Endothelial cell of umbilical vein (primary cell): Measurements from ENCODE around the gene RYR2. TPM values are rescaled to one million over a fixed set of nuclear protein-coding genes. Genes with fewer than 3 reads are reported as not detected.

Experiments used
- BruUV-seq: library from RNA; stranded (reverse); fragments of 400-500 nt; replicated peaks from 2 replicates; lab custom pipeline; 2021; lab: Mats Ljungman, UMichigan
- CTCF ChIA-PET: fragments of 300-600, 350-600 bp; sonication (Branson Sonifier 250); formaldehyde crosslinking; loops from one replicate; lab custom pipeline; 2021; ENCODE audit warnings: antibody characterized with exemption, inconsistent platforms; lab: Charles Lee
- POLR2A ChIA-PET: fragments of 300-600, 350-600 bp; sonication (Branson Sonifier 250); formaldehyde crosslinking; loops from one replicate; lab custom pipeline; 2021; ENCODE audit warnings: antibody characterized with exemption, inconsistent platforms; lab: Charles Lee
- DNase-seq: peaks from one replicate; pipeline ENCODE4 v3.0.0-alpha.2; 2011; ENCODE audit warnings: low read depth, low spot score
- FAIRE-seq: peaks from 2 replicates; lab custom pipeline; 2011; peaks lifted over from hg19 to GRCh38; lab: Jason Lieb, UNC
- H2AFZ ChIP-seq: 2 replicates; pipeline ENCODE4 v1.6.0; 2012; ENCODE audit warnings: low read depth, low read length, control low read depth, inconsistent platforms
- H3K27ac ChIP-seq: 2 replicates; pipeline ENCODE4 v1.5.1; 2011; ENCODE audit warnings: low read depth, mild to moderate bottlenecking, control low read depth, low read length, moderate library complexity; ENCODE audit not compliant: insufficient read depth
- H3K27me3 ChIP-seq, 2 experiments: 2 replicates each; pipeline versions ENCODE4 v1.6.0 to v1.6.1; 2011; ENCODE audit warnings: low read length in 2 of 2, mixed read lengths in 1 of 2; ENCODE audit not compliant: control insufficient read depth in 2 of 2, insufficient read depth in 2 of 2
- H3K36me3 ChIP-seq, 2 experiments: 2 replicates in 1 of 2; 3 replicates in 1 of 2; pipeline ENCODE4 v1.5.1; 2011; ENCODE audit warnings: low read length in 2 of 2, mild to moderate bottlenecking in 1 of 2, moderate library complexity in 1 of 2; ENCODE audit not compliant: control insufficient read depth in 2 of 2, insufficient read depth in 2 of 2; ENCODE audit errors: extremely low read depth in 1 of 2
- H3K4me1 ChIP-seq: 3 replicates; pipeline ENCODE4 v1.5.1; 2011; ENCODE audit warnings: mild to moderate bottlenecking, low read length; ENCODE audit not compliant: control insufficient read depth, insufficient read depth; ENCODE audit errors: extremely low read depth
- H3K4me2 ChIP-seq: 2 replicates; pipeline ENCODE4 v1.6.1; 2011; ENCODE audit warnings: low read length, control low read depth, mixed read lengths; ENCODE audit not compliant: insufficient read depth
- H3K4me3 ChIP-seq, 3 experiments: fragments of 200-600 bp in 1 of 3; sonication (generic), shearing (Covaris generic) in 1 of 3; replicated peaks in 1 of 3; 2 replicates each; pipeline ENCODE4 v1.5.1; 2011 to 2016; ENCODE audit warnings: control low read depth in 3 of 3, low read length in 3 of 3, mild to moderate bottlenecking in 2 of 3, inconsistent platforms in 1 of 3, low read depth in 1 of 3, moderate library complexity in 1 of 3; ENCODE audit not compliant: insufficient read depth in 1 of 3
- H3K79me2 ChIP-seq: 2 replicates; pipeline ENCODE4 v1.6.0; 2012; ENCODE audit warnings: low read length, inconsistent platforms; ENCODE audit not compliant: control insufficient read depth, insufficient read depth
- H3K9ac ChIP-seq: replicated peaks from 2 replicates; pipeline ENCODE3; 2011; ENCODE audit warnings: low read length, control low read depth; ENCODE audit not compliant: insufficient read depth; ENCODE audit errors: extremely low read depth
- H3K9me1 ChIP-seq: replicated peaks from 3 replicates; pipeline ENCODE4 v1.6.0; 2011; ENCODE audit warnings: mild to moderate bottlenecking, low read length; ENCODE audit not compliant: control insufficient read depth, insufficient read depth; ENCODE audit errors: extremely low read depth
- H3K9me3 ChIP-seq: replicated peaks from 2 replicates; pipeline ENCODE4 v1.5.1; 2012; ENCODE audit warnings: low read length, inconsistent platforms; ENCODE audit not compliant: control insufficient read depth, insufficient read depth
- H4K20me1 ChIP-seq: replicated peaks from 2 replicates; pipeline ENCODE3; 2011; ENCODE audit warnings: mild to moderate bottlenecking, low read length; ENCODE audit not compliant: control insufficient read depth, insufficient read depth; ENCODE audit errors: extremely low read depth
- CTCF ChIP-seq, 2 donors: IDR thresholded peaks; 1 replicate in 1 of 2; 2 replicates in 1 of 2; pipeline ENCODE4 v1.5.1; 2011; ENCODE audit warnings: low read length in 2 of 2, mild to moderate bottlenecking in 2 of 2, moderate library complexity in 2 of 2, control low read depth in 1 of 2, inconsistent platforms in 1 of 2, low read depth in 1 of 2; ENCODE audit not compliant: insufficient read depth in 1 of 2; ENCODE audit errors: extremely low read depth in 1 of 2
- EZH2 ChIP-seq: IDR thresholded peaks from 2 replicates; pipeline ENCODE4 v1.6.1; 2012; ENCODE audit warnings: borderline replicate concordance, low read depth, mild to moderate bottlenecking, moderate library complexity, low read length, inconsistent platforms; ENCODE audit not compliant: severe bottlenecking
- FOS ChIP-seq: IDR thresholded peaks from 2 replicates; pipeline ENCODE4 v1.6.1; 2011; ENCODE audit warnings: mild to moderate bottlenecking, low read length, moderate library complexity, borderline replicate concordance; ENCODE audit not compliant: insufficient read depth
- GATA2 ChIP-seq: IDR thresholded peaks from 2 replicates; pipeline ENCODE4 v1.7.0; 2011; ENCODE audit warnings: low read depth, mild to moderate bottlenecking, moderate library complexity, mixed read lengths, low read length; ENCODE audit not compliant: insufficient read length, insufficient read depth
- JUN ChIP-seq: IDR thresholded peaks from 2 replicates; pipeline ENCODE4 v1.6.1; 2011; ENCODE audit warnings: borderline replicate concordance, low read depth; ENCODE audit not compliant: insufficient read length, insufficient read depth
- MAX ChIP-seq: IDR thresholded peaks from 2 replicates; pipeline ENCODE4 v1.6.1; 2011; ENCODE audit not compliant: insufficient read depth, insufficient read length
- MYC ChIP-seq: IDR thresholded peaks from one replicate; pipeline ENCODE4 v1.6.1; 2011; ENCODE audit warnings: mild to moderate bottlenecking, low read depth, low read length
- POLR2A ChIP-seq: IDR thresholded peaks from 2 replicates; pipeline ENCODE4 v1.6.1; 2012; ENCODE audit warnings: low read depth, mild to moderate bottlenecking, control low read depth, low read length
- POLR2AphosphoS5 ChIP-seq: IDR thresholded peaks from 2 replicates; pipeline ENCODE4 v1.6.1; 2012; ENCODE audit warnings: low read depth, mild to moderate bottlenecking, control low read depth, low read length, moderate library complexity; ENCODE audit not compliant: insufficient read depth
- dilution Hi-C: fragments of 300-500 bp; cut with MboI; formaldehyde crosslinking; loops from one replicate; pipeline ENCODE4 v1.15.0; 2019; ENCODE audit warnings: low sequenced_read_pairs; ENCODE audit not compliant: extremely low pct_ligation_motif_present
- intact Hi-C: fragments of 100-400 bp; cut with micrococcal nuclease; formaldehyde crosslinking; loops from one replicate; pipeline ENCODE4 v1.10.0; 2022
- polyA plus RNA-seq, 4 experiments: library from polyadenylated mRNA; depleted of rRNA in 3 of 4; stranded (reverse) in 3 of 4; unstranded in 1 of 4; fragments of >200 nt; gene quantifications; 2 replicates each; pipeline versions ENCODE4 v1.2.1 to v1.2.3, GENCODE V29; 2011 to 2012; ENCODE audit warnings: missing spikeins in 1 of 4
- total RNA-seq: library from RNA; stranded (reverse); gene quantifications from 2 replicates; pipeline ENCODE4 v1.2.3, GENCODE V29; 2021

RYR2 gene
- total and polyA plus RNA-seq, 2 donors (not counting 3 experiments of a cell fraction or from before 2014, with no cell fraction given) = not detected

GRCh38 chr1:237342730-237343129, 300.7 kb downstream of the RYR2 start:
- TF ChIP-seq FOS = no peak
- TF ChIP-seq MAX = no peak
- no peak for TF ChIP-seq POLR2AphosphoS5
- TF ChIP-seq POLR2A = no peak
- TF ChIP-seq JUN = no peak
- TF ChIP-seq MYC = no peak
- no peak for TF ChIP-seq GATA2
- TF ChIP-seq CTCF (IDR thresholded peaks at IDR 0.05; ENCODE audit: extremely low read depth in 1 of 2, insufficient read depth in 1 of 2, low read depth in 1 of 2, low read length in 2 of 2) = no peak
- TF ChIP-seq EZH2 = no peak
- Histone ChIP-seq H3K27me3 (no peaks in the 10 kb centered on the region), H2AFZ (no peak overlapping the region), H4K20me1 (no peaks in the 10 kb centered on the region), H3K36me3 (no peaks in the 10 kb centered on the region), H3K4me3 (no peak overlapping the region), H3K4me1 (no peaks in the 10 kb centered on the region), H3K9me1 (no peaks in the 10 kb centered on the region), H3K79me2 (no peaks in the 10 kb centered on the region), H3K9me3 (peaks cover 4% of the 10 kb centered on the region), H3K27ac (no peak overlapping the region), H3K4me2 (no peak overlapping the region), H3K9ac (no peak overlapping the region)
- intact Hi-C loops = no loop called here
- DNase-seq = no peak
- no peak for FAIRE-seq
- dilution Hi-C loops = no loop called here
- BruUV-seq = no TSS peak
- ChIA-PET POLR2A (no interaction called here), CTCF (no interaction called here)
